ENCODE data around the gene RAB5B. TPM values are rescaled to one million over a fixed set of nuclear protein-coding genes. Genes with fewer than 3 reads are reported as not detected.

Gene RAB5B
- total RNA-seq, 1 donor from 2014 or later, result 58.9 TPM

GRCh38 chr12:55938826-55939501, 34.9 kb upstream of the RAB5B start:
- intact Hi-C loops (cut with micrococcal nuclease), result no loop called here

GRCh38 chr12:55940065-55940732, 33.7 kb upstream of the RAB5B start:
- intact Hi-C loops (cut with micrococcal nuclease), result loop anchor here (1.0 to 2.0 kb wide), 3 partner anchors 11 to 202 kb away; no protein-coding TSS in a partner anchor

DNA sequence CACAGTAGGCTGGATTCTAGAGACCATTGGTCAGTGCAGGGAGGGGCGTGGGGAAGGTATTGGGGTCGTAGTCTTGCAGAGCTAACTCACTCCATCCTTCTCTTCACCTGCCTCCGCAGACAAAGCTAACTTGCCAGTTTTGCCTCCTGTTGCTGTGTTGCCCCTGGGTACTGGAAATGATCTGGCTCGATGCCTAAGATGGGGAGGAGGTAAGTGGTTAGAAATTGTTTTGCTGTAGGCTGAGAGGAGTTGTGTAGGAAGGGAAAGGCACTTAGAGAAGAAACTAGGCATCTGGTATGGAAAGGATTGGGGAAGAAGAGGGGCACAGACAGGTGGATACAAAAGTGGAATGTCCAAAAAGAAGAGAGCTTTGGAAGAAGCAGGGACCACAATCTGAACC, 31.8 kb upstream of the RAB5B start:
- intact Hi-C loops (cut with micrococcal nuclease), result no loop called here

GRCh38 chr12:55942577-55943136, 31.2 kb upstream of the RAB5B start:
- intact Hi-C loops (cut with micrococcal nuclease), result no loop called here

DNA sequence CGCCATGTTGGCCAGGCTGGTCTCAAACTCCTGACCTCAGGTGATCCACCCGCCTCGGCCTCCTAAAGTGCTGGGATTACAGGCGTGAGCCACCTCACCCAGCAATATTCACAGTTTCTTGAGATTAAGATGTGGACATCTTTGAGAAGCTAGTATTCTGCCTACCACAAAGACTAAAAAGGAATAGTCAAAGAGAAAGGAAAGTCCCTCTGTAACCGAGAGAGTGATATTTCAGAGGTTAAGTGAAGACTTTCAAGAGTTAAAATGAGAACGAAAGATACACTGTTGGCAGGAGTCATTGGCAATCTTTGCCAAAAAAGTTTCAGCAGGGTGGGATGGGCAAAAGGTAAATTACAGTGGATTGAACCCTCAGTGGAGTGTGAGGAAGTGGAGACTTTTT, 27.3 kb upstream of the RAB5B start:
- intact Hi-C loops (cut with micrococcal nuclease), result no loop called here

DNA sequence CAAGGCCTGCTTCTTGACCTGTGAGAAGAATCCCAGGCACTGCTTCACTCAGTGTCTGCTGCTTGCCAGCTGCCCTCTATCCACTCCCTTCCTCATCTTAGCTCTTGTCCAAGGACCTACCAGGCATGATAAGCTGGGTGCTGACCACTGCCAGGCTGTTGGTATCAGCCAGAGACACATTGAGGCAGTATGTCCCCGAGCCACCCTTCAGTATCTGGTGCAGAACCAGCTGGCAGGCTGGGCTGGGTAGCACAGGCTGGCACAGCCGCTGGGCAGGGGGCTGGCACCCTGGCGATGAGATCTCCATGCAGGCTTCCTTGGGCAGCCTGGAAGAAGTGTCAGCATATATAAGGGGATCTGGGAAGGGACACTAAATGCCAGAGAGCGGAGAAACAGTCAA, 18.5 kb upstream of the RAB5B start:
- intact Hi-C loops (cut with micrococcal nuclease), result no loop called here

DNA sequence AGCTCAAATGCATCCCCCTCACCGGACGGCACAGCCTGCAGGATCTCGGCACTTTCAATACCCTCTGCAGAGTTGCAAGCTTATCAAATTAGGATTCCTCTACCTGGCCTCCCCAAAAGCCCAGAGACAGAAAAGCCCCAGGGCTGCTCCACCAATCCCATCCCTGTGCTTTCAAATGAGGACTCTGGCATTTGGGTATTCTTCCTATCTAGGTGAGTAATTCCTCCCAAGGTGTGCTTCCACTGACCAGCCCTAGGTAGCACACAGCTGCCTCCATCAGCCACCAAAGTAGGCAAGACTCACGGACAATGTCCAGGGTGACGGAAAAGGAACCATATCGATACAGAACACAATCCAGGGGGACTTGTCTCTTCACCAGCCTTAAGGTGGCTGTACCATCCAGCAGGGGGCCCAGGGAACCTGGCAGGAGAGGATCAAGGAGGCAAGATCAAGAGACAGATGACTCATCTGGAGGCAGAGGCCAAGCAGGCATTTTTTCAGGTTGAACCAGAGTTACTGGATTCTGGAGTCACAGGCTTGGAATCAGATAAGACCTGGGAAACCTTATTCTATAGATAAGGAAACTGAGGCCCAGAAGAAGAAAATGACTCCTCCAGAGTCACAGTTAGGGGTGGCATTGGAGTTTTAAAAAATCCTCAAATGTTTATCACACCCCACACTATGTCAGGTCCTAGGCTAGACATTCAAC, 17.9 kb upstream of the RAB5B start:
- intact Hi-C loops (cut with micrococcal nuclease), result no loop called here

DNA sequence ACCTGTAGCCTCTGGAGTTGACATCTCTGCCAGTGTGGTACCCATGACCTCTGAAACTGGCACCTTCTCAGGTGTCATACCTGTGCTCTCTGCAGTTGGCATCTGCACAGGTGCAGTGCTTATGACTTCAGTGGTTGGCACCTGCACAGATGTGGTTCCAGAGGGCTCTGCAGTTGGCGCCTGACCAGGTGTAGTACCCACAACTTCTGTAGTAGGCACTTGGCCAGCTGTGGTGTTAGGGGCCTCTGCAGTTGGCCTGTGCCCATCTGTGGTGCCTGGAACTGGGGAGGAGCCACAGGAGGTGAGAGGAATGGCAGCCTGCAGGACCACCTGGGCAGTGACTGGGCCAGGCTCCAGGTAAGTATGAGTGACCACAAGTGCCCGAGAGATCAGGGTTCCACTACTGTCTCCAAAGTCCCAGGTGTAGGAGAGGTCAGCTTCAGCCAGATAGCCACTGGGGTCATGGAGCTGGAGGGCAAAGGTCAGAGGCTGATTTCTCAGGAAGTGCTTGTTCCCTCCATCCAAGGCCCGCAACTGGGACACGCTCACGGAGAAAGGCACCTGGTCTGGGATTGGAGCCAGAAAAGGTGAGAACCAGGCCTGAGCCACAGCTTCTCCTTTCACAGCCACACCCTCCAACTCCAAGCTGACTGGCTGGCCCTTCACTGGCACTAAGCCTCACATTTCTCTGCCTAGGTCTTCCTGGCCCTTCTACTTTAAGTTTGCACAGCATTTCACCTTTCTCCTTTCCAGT, 16.6 kb upstream of the RAB5B start:
- intact Hi-C loops (cut with micrococcal nuclease), result no loop called here

DNA sequence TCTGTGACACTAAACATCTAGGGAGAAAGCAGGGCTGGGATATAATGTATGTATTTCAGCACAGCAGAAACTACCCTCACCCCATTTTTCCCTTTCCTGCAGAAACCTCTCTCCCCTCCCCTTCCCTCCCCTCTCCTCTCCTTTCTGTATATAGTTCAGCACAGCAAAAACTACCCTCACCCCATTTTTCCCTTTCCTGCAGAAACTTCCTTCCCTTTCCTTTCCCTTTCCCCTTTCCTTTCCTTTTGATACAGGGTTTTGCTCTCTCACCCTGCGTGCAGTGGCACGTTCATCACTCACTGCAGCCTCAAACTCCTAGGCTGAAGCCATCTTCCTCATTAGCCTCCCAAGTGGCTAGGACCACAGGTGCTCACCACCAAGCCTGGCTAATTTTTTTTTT, 10.1 kb upstream of the RAB5B start:
- intact Hi-C loops (cut with micrococcal nuclease), result no loop called here

- intact Hi-C loops (cut with micrococcal nuclease), result no loop called here
Measured at GRCh38 chr12:55965240-55965639, 8.6 kb upstream of the RAB5B start.

DNA sequence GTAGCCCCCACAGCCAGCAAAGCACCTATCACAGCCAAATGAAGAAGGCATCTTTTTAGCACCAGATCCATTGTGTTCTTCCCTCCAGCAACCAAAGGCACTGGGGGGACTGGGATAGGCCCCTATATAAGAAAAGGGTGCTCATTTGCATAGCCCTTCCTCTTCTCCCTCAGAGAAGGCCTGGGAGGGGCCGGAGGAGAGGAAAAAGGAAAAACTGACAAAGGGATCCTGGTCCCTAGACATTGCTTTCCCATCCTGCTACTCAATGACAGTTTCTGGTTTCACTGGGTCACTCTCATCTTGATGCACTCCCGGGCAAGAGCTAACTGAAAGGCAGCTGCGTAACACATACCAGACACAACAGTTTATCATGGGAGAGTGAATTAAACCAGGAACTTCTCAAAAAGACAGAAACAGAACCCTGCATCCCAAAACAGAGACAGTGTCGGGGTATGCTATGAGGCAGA, 7.9 kb upstream of the RAB5B start, which contains the start of gene PMEL:
PMEL (minus strand) TSS at position 102 of the 467 bp plus-strand sequence; CDS start at position 71, 31 bp downstream.
- intact Hi-C loops (cut with micrococcal nuclease), result loop anchor here (1.0 kb wide), 1 partner anchor 8 kb away; the partner anchor contains the start of gene RAB5B

DNA sequence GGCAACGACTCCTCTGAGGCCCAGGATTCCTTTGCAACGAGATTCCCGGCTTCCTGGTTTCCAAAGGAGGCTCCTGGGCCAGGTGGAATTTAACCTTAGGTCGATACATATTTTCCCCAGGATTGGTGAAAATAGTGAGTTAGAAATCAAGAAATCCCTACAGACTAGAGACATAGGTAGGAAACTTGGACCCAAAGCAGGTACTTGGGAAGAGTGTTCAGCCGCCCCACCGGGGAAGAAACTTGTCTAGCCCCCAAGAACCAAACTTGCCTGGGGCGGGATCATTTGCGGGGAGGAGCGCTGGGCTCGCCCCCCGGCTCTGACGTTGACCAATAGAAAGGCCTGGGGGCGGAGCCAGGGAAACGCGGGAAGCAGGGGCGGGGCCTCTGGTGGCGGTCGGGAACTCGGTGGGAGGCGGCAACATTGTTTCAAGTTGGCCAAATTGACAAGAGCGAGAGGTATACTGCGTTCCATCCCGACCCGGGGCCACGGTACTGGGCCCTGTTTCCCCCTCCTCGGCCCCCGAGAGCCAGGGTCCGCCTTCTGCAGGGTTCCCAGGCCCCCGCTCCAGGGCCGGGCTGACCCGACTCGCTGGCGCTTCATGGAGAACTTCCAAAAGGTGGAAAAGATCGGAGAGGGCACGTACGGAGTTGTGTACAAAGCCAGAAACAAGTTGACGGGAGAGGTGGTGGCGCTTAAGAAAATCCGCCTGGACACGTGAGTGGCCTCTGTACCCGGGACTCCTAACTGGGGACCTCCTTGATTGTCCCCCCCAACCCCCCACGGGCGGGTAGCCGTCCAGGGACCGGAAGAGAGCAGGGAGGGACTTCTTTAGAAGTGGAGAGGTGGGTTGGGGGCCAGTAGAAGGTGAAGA, 7.2 kb upstream of the RAB5B start, which contains the start of gene CDK2:
CDK2 (plus strand) TSS at position 423 of the 874 bp plus-strand sequence; CDS start at position 602, 179 bp downstream.
- intact Hi-C loops (cut with micrococcal nuclease), result loop anchor here (1.0 kb wide), 1 partner anchor 8 kb away; the partner anchor contains the start of gene RAB5B

DNA sequence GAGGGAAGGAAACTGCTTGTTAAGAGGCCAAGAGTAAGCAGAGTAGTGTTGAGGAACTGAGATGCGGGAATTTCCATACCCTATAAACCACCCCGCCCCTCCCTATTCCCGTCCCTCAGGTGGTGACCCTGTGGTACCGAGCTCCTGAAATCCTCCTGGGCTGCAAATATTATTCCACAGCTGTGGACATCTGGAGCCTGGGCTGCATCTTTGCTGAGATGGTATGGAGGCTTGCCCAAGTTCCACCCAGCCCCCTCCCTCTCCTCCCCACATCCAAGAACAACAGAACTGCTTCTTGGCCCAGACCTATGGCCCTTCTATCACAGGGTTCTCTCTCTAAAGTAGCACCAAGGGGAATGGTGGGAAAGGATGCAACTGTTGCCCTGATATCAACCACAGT, 4.5 kb upstream of the RAB5B start:
- intact Hi-C loops (cut with micrococcal nuclease), result no loop called here

DNA sequence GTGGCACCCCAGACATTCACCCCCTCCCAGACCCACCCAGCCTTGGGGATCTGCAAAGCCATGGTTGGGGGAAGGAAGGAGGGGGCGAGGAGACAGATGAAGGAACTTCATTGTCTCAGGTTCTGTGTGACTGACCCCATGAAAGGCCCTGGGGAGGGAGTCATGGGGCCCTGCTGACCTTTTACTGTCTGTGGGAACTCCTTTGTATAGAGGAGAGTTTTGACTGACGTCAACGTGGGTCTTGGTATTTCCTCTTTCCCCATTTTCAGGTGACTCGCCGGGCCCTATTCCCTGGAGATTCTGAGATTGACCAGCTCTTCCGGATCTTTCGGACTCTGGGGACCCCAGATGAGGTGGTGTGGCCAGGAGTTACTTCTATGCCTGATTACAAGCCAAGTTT, 3.1 kb upstream of the RAB5B start:
- intact Hi-C loops (cut with micrococcal nuclease), result loop anchor here (5.0 to 10.0 kb wide), 2 partner anchors 494 to 1972 kb away; partner anchors contain the start of genes ATP23 and SPRYD4

GRCh38 chr12:55972042-55972441, 1.8 kb upstream of the RAB5B start:
- intact Hi-C loops (cut with micrococcal nuclease), result loop anchor here (2.0 to 10.0 kb wide), 5 partner anchors 31 to 1970 kb away; partner anchors contain the start of genes ATP23, ESYT1, RPL41 and SPRYD4

GRCh38 chr12:55972456-55972855, 1.4 kb upstream of the RAB5B start:
- intact Hi-C loops (cut with micrococcal nuclease), result loop anchor here (2.0 to 10.0 kb wide), 5 partner anchors 32 to 1970 kb away; partner anchors contain the start of genes ATP23, ESYT1, RPL41 and SPRYD4

GRCh38 chr12:55972911-55973598, 823 bp upstream of the RAB5B start:
- intact Hi-C loops (cut with micrococcal nuclease), result loop anchor here (1.0 to 10.0 kb wide), 10 partner anchors 32 to 1969 kb away; partner anchors contain the start of genes ATP23, DNAJC14, ESYT1 and ORMDL2

DNA sequence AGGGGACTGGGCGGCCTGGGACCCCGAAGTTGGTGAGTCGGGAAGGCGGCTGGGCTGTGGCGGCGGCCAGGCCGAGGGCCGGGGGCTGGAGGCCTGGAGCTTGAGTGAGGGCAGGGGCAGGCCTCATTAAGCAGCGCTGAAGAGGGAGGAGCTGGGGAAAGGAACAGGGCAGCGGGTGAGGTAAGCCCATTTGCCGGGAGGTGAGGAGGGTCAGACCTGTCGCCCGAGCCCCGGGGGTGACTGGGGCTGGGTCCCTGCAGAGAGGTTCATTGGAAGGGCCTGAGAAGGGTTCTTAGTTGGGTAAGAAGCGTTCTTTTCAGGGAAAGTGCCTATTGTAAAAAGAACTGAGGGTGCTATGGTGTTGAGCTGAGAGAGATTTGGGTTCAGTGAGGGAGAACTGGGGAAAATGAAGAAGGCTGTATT, 441 bp downstream of the RAB5B start:
- intact Hi-C loops (cut with micrococcal nuclease), result loop anchor here (1.0 to 10.0 kb wide), 3 partner anchors 8 to 1968 kb away; partner anchors contain the start of genes ATP23, CDK2, PMEL and SPRYD4
